ENCODE measurements around the gene GPC3.
A peak's percentile ranks its signal among the peaks of the same experiment; 100 is the strongest.
"Not testable (repeated sequence)": the region's sequence is repeated elsewhere in the genome, so short reads cannot be mapped to it uniquely, and the experiment has no call there.

The GPC3 gene

DNA sequence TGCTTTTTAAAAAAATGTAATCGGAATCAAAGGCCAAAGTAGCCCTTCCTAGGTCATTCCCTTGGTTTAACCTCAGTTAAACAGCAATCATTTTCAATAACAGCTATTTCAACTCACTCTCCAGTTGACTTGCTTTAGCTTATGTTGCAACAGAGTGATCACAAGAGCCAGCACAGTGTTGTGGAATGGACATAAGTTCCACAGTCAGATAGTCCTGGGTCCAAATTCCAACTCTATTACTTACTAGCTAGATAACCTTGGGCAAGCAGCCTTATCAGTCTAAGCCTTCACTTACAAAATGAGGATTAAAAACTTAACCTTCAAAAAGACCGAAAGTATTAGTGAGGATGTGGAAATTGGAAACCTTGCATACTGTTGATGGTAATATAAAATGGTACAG is 9.2 kb upstream of the GPC3 start:
- DNase-seq = no peak

DNA sequence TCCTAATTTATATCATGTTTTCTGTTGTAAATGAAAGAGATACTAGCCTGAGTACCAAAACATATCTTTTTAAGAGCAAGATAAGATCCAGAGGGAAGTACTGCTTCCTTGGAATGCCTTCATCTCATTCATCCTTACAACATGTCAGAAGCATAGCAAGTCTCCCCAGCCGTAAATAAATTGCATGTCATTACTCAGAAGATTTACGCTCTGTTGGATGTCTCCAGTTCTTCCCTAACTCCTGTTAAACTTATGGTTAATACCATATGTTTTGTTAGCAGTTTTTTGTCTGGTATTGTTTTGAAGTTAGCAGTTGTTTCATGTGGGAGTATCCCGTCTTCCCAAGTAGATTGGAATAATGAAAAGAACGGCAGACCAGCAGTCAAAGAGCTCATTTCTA is 7.5 kb upstream of the GPC3 start:
- no peak for DNase-seq

DNA sequence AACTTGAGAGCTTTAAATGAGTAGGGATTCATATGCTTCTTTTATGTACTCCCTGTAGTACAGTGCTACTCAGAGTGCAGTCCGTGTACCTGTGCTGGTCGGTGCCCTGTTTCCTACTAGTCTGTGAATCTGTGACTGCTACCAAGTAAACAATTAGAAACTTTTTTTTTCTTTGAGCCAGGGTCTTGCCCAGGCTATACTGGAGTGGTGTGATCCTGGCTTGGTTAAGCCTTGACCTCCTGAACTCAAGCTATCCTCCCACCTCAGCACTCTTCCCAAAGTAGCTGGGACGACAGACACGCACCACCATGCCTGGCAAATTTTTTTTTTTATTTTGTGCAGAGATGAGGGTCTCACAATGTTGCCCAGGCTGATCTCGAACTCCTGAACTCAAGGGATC is 6.4 kb upstream of the GPC3 start:
- DNase-seq = no peak

GRCh38 chrX:133991057-133991456 is 5.7 kb upstream of the GPC3 start:
- not testable (repeated sequence) for DNase-seq

- no peak for DNase-seq
Observed at GRCh38 chrX:133989993-133990392, 4.6 kb upstream of the GPC3 start.

DNA sequence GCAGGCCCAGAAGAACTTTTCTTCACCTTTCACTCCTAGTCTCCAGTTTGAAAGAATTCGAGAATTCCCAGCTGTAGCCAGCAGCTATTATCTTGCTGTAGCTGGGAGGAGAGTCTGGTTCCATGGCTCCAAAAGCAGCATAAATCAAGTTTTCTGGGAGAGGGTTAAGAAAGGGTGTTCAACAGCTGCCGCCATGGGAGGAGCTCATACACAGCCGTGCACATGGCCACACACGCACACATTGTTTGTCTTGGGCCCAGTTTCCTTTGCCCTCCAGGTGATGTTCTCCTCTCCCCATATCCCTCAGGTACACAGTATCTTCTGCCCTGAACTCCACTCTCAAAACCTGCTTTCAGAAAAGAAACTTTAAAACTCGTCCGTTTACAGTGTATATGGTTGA is 4.1 kb upstream of the GPC3 start:
- DNase-seq = no peak

DNA sequence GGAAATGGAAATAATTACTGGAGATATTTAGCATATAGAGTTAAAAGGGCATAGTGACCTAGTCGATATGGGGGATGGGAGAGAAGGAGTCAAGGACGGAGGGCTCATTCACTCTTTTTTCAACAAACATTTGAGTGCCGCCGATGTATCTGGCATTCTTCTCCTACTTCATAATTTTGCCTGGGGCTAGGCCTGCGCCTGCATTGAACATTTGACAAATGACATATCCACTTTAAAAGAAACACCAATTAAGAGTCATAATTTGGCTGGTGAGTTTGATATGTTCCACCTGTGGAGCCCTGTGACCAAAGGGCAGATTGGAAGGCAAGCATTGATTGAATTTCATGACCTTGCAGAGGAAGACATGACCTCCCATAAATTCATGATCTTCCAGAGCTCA is 2.6 kb upstream of the GPC3 start:
- DNase-seq = no peak

DNA sequence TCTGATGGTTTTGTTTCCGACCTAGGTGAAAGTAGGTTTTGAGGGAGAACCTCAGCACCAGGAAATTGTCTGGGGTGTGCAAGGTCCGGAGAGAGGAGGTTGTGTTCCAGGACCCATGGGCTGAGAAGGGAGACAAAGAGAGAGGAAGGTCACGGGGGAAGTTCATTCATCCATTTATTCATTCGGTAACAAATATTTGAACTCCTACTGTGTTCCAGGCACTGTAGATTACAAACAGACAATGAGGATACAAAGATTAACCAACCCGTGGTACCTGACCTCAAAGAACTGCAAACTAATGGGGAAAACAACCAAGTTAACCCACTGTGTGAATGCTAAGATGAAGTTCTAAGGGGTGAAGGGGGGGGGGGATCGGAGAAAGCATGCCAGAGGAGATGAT is 1.8 kb upstream of the GPC3 start:
- DNase-seq = no peak

GRCh38 chrX:133985967-133986683 is 731 bp upstream of the GPC3 start:
- no peak for DNase-seq

- DNase-seq = no peak
Observed at GRCh38 chrX:133984857-133985163, 584 bp downstream of the GPC3 start.

DNA sequence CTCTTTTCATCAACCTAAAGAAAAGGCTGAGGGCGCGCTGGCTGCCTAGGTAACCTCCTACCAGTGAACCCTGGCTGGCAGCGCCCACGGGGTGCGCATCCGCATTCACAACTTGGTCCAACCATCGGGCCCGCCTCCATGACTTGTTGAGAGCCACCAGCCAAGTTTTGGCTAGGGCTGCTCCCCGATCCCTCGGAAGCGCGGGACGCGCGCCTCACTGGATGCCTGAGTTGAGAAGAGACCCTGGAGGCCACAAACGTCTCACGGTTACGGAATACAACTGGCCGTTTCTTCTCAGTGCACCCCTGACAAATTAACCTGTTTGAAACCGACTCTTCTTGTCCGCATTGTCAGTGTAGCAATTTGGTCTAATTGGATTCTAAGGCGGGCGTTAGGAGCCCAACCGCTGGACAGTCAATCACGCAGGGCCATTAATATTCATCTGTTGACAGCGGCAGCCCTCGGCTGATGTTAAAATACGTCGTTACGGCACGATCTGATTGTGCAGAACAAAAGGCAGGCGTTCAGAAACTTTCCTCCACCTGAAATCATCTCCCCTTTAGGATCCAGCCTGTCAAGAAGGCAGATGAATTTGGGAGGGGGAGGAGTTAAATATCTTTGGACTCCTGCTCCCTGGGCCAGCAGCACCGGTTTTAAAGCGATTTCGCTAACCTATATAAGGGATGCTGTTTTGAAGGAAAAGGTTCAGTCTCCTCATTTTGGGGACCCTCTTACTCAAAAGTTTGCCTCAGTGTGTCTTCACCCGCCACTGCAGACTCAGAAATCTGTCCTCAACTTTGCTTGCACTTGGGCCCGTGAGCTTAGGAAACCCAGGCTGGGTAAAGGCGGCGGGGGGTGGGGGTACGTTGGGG is 1.2 kb downstream of the GPC3 start:
- DNase-seq = peak; percentile 7

- DNase-seq = no peak
Observed at GRCh38 chrX:133983256-133983973, 2.0 kb downstream of the GPC3 start.

DNA sequence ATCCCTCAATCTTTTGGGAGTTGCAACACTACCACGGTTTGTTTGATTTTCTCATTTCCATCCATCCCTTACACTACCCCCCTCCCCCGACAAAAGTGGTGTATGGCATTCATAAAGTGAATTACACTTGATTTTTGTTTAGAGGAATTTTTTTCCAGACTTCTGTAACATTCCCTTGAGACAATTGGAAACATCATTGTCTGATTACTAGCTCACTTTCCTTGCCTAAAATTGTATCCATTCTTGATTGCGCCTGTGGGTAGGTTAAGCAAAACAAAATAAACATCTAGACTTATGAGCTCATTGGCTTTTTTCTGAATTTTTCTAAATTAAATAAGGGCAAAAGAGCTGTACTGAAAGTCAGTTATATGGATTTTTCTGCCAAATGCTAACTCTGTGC is 3.5 kb downstream of the GPC3 start:
- no peak for DNase-seq

- DNase-seq = no peak
Observed at GRCh38 chrX:133980832-133981588, 4.4 kb downstream of the GPC3 start.

GRCh38 chrX:133980406-133980805 is 5.0 kb downstream of the GPC3 start:
- DNase-seq = no peak

DNA sequence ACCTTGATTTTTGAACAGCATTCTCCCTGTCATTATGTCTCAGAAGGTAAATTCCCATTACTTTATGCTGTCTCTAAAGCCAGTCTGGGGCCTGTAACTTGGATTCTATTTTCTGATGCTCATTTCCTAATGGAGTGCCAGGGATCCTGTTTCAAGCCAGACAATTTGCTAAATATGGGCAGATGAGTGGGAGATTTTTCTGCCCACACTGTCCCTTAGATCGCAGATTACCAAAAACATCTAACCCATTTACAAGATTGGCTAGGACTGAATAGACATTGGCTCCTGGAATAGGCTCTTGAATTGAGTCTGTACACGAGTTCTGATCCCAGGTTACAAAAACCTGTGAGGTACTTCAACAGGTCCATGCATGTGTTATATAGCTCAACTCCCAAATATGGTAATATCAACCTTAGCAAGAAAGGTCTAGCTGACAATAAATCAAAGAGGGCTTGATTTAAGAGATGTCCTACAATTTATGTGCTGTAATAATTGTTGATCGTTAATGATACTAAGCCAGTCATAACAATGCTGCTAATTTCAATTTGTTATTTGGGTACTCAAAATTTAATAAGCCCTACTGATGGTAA is 5.7 kb downstream of the GPC3 start:
- no peak for DNase-seq

GRCh38 chrX:133973704-133974103 is 11.7 kb downstream of the GPC3 start:
- no peak for DNase-seq

GRCh38 chrX:133972916-133973315 is 12.5 kb downstream of the GPC3 start:
- no peak for DNase-seq

GRCh38 chrX:133971586-133971985 is 13.8 kb downstream of the GPC3 start:
- no peak for DNase-seq

- DNase-seq = no peak
Observed at GRCh38 chrX:133970076-133970475, 15.3 kb downstream of the GPC3 start.

DNA sequence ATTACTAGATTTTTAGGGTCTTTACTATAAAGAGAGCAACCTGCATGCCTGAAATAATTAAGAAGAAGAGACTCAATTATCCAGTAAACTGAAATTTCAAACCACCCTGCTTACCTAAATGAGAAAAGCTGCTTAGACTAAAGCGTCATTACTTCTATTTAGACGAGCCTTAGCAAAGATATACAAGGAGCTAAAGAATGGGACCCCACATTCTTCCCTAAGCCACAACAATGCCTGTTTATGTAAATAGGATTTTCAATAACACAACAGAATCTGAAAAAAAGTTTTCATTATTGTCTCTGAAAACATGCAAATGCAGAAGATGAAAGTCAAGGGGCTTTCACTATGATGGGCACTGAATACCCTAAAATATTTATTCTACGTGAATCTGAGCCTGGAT is 16.2 kb downstream of the GPC3 start:
- no peak for DNase-seq

DNA sequence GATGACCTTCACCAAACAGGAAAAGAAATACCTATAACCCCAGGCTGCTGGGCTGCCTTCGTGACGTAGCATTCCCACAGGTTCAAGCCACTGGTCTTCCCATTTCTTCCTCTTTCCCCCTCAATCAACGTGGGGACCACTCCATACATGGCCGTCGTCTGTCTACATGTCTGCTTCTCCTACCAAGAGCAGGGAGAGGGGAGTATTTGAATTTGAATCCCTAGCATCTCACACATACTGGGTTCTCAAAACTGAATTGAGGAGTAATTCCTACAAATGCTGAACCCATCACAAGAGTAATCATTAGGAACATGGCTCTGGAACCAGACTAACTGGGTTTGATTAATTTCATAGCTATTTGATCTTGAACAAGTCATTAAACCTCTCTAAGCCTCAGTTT is 17.3 kb downstream of the GPC3 start:
- no peak for DNase-seq

- DNase-seq = no peak
Observed at GRCh38 chrX:133966199-133966598, 19.2 kb downstream of the GPC3 start.

Measured in stimulated activated CD4-positive, alpha-beta T cell treated with anti-CD3 and anti-CD28 coated beads, Interleukin-15, amount 100 ng/mL, for 24 hours (primary cell).